GM21529 (cell line): Measurements from ENCODE around the gene AKT1.
"Not testable (repeated sequence)": the region's sequence is repeated elsewhere in the genome, so short reads cannot be mapped to it uniquely, and the experiment has no call there.

Experiments
- ATAC-seq: cut with Tn5 transposase; IDR thresholded peaks from one replicate; pipeline ENCODE4 v1.9.1; 2021; ENCODE audit not compliant: unreplicated experiment

AKT1 gene

GRCh38 chr14:104741108-104741802, 54.3 kb downstream of the AKT1 start:
- no peak for ATAC-seq

- no peak for ATAC-seq
Observed at GRCh38 chr14:104739546-104740516, 55.7 kb downstream of the AKT1 start.

GRCh38 chr14:104739026-104739425, 56.5 kb downstream of the AKT1 start:
- ATAC-seq = no peak

GRCh38 chr14:104738375-104739019, 57.1 kb downstream of the AKT1 start:
- ATAC-seq = no peak

- ATAC-seq = no peak
Observed at GRCh38 chr14:104735830-104736642, 59.5 kb downstream of the AKT1 start.

- no peak for ATAC-seq
Observed at GRCh38 chr14:104734991-104735779, 60.4 kb downstream of the AKT1 start.

- no peak for ATAC-seq
Observed at GRCh38 chr14:104734601-104734990, 61.0 kb downstream of the AKT1 start.

- ATAC-seq = no peak
Observed at GRCh38 chr14:104734051-104734587, 61.4 kb downstream of the AKT1 start.

- ATAC-seq = no peak
Observed at GRCh38 chr14:104732931-104733681, 62.4 kb downstream of the AKT1 start.

- no peak for ATAC-seq
Observed at GRCh38 chr14:104732355-104732804, 63.2 kb downstream of the AKT1 start.

GRCh38 chr14:104731320-104732294, 63.9 kb downstream of the AKT1 start:
- no peak for ATAC-seq

GRCh38 chr14:104730487-104730886, 65.1 kb downstream of the AKT1 start:
- no peak for ATAC-seq

- ATAC-seq = no peak
Observed at GRCh38 chr14:104729835-104730181, 65.7 kb downstream of the AKT1 start.

GRCh38 chr14:104729176-104729834, 66.2 kb downstream of the AKT1 start:
- not testable (repeated sequence) for ATAC-seq

- ATAC-seq = no peak
Observed at GRCh38 chr14:104728631-104729030, 66.9 kb downstream of the AKT1 start.

GRCh38 chr14:104726600-104727451, 68.7 kb downstream of the AKT1 start:
- no peak for ATAC-seq
